CD4-positive, alpha-beta T cell treated with Interleukin-4 for 4 hours (primary cell): ENCODE results near the gene KRI1.

Experiments used
- DNase-seq: peaks from one replicate; pipeline ENCODE4 v3.0.0-alpha.2; 2020

KRI1 gene

DNA sequence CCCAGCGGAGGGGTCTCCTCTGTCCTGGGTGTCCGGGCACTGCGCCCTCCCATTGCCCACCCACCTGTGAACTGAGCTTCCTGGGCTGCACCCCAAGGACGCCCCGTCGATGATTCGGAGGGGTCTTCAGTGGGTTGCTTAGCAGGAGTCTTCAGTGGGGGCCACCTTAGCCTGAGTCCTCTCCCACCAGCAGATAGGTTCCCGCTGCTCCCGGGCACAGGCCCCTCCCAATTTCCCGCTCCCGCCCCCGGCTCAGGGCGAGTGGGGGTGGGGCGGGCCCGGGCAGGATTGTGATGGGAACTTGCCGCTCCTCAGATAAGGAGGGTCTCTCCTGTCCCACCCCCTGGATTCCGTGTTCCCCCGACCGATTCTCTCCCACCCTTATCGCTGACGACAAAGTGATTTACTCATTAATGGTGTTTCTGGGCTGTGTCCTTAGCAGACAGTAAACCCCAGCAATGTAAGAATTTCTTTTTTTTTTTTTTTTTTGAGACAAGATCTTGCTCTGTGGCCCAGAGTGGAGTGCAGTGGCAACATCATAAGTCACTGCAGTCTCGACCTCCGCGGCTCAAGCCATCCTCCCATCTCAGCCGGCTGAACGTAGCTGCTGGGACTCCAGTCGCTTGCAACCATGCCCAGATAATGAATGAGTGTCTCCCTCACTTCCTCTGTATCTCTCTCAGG lies 47.9 kb downstream of the KRI1 start:
- peak; percentile 41 for DNase-seq

DNA sequence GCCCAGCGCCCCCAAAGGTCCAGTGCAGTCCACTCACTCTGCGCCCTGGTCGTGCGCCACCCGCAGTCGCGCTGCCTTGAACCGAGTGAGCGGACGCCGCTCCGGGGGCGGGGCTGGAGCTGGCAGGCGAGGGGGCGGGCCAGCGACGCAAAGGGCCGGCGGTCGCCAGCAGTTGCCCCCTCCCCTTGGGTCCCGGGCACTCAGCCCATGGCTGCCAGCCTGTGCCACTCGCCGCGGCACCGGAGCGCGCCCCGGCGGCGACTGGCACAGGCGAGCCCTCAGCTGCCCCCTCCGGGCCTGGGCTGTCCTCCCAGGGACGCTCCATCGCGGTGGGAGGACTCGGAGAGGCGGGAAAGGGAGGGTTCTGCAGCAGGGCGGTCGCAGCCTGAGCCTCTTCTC lies 48.5 kb downstream of the KRI1 start, which contains the start of gene S1PR5:
S1PR5 (minus strand) TSS at position 87 of the 399 bp plus-strand sequence. CDS start 2,436 bp downstream, outside the sequence.
- DNase-seq, result no peak

DNA sequence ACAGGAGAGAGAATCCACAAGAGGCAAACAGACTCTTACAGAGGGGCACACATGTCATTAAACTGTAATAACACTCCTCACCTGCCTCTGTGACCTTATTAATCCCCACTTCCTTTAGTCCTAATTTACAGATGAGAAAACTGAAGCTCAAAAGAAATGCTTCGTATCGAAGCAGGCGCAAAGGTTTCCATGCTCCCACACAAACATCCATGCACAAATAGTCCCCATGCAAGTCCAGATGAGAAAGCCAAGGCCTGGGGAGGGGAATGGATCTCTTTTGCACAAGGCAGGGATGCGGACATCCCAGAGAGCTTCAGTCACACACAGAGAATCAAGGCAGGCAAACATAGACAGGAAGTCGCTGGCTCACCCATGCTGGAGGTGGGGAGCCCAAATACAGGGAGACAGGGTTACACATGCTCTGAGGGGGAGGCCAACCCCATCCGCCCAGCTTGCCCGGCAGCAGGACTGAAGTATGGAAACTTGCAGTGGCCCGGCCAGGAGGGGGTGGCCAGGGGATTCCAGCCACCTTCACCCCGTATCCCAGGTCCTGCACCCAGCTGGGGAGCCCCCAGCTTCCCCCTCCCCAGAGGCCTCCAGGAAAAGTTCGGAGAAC lies 49.0 kb downstream of the KRI1 start:
- DNase-seq, result no peak

DNA sequence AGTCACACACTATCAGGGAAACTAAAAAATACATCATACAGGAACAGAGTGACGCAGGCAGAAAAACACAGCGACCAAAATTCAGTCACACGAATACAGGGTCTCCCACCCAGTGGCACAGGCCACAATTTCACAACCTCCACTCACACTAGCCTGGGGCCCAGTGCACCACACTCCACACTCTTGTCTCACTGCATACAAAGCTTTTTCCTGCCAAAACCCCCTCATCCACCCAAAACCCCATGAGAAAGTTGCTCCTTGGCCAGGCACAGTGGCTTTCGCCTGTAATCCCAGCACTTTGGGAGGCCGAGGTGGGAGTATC lies 49.8 kb downstream of the KRI1 start:
- peak; percentile 66 for DNase-seq

DNA sequence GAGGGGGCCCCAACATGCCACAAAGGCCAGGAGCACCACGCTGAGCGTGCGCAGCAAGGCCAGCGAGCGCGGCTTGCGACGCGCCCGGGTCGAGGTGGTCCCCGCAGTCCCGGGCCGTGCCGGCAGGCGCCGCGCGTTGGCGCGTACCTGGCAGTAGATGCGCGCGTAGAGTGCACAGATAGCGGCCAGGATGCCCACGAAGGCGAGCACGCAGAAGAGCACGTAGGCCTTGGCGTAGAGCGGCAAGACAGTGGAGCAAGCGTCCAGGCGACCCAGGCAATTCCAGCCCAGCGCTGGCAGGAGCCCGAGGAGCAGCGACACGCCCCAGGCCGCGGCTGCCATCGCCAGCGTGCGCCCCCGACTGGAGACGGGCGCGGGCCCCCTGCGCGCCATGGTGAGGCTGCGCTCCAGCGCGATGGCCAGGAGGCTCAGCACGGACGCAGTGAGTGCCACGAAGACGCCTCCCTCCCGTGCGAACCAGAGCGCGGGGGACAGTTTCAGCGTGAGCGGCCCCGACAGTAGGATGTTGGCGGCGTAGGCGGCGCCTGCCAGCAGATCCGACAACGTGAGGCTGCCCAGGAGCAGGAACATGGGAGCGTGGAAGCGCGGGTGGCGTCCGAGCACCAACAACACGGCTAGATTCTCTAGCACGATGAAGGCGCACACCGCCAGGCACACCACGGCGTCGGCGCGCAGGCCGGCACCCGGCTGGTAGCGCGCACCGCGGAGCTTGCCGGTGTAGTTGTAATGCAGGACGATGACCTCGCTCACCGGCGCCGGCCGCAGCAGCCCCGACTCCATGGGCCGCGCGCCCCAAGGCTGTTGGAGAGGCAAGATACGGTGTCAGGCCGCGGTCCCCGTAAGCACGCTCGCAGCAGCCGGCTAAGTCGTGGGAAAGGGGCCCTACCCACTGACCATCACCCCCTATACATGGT lies 51.3 kb downstream of the KRI1 start:
- no peak for DNase-seq

DNA sequence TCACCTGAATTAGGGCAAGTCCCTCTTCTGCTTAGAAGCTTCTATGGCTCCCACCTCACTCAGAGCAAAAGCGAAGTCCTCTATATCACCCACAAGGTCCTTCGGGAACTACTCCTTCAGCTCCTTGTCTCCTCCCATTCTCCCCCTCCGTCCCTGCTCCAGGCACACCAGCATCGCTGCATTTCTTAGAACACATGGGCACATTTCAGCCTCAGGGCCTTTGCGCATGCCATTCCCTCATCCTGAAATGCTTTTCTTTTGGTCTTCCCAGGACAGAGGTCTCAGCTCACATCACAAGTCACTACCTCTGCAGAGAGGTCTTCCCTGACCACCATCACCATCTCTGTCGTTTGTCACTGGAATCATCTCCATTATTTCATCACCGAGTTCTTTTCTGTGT lies 52.6 kb downstream of the KRI1 start:
- no peak for DNase-seq

DNA sequence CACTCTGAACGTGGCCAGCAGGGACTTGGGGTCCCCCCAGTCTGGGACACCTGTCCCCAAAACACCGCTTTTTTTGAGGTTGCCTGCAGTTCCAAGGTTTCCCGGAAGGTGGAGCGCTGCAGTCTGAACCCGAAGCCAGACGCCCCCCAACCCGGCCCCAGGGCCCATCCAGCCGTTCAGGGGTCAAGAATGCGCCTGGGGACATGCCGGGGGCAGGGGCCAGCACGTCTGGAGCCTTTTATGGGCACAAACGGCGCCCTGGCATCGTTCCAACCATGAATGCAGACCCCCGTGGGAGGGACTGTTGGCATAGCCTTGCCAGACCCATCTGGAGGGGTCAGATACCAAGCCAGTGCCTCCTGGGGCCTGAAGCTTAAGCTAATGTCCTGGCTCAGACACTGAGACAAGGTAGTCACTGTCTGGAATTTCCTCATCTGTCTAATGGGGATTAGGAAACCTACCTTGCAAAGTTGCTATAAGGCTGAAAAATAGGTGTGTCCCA lies 55.5 kb downstream of the KRI1 start:
- peak; percentile 49 for DNase-seq

DNA sequence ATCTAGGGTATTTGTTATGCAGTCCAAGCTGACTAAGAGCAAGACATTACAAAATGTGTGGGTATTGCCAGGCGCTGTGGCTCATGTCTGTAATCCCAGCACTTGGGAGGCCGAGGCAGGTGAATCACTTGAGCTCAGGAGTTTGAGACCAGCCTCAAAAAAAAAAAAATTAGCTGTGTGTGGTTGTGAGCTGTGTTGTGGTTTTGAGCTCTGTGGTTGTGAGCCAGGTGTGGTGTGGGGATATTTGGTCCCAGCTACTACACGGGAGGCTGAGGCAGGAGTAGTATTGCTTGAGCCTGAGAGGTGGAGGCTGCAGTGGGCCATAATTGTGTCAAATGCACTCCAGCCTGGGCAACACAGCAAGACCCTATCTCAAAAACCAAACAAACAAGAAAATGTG lies 57.1 kb downstream of the KRI1 start:
- DNase-seq, result peak; percentile 45

DNA sequence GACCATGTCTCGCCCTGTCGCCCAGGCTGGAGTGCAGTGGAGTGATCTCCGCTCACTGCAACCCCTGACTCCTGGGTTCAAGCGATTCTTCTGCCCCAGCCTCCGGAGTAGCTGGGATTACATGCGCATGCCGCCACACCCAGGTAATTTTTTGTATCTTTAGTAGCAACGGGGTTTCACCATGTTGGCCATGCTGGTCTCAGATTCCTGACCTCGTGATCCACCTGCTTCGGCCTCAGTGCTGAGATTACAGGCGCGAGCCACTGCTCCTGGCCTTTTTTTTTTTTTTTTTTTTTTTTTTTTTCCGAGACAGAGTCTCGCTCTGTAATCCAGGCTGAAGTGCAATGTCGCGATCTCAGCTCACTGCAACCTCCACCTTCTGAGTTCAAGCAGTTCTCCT lies 57.8 kb downstream of the KRI1 start:
- no peak for DNase-seq

DNA sequence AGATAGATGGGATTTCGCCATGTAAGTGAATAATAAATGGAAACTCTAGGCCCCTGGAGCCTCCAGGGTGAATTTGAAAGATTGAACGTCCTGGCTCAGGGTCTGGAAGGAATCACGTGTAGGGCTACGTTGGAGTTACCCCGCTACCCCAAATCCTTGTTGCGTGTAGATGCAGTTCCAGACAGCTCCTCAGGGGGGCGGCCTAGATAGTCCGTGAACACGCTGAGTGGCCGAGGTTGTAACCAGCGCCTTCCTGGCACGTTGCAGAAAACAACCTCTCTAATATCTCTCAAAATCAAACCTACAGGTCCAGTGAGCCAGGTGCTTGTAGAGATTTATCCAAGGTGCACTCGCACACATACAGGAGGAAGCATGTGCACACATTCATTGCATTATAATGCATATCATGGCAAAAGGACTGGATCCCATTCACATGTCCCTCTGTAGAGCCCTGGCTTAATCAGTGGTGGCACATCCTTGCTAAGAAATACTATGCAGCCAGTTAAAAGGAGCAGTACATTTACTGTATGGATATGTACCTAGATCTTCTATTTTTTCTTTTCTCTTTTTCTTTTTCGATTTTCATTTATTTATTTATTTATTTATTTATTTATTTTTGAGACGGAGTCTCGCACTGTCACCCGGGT lies 60.1 kb downstream of the KRI1 start:
- DNase-seq, result peak; percentile 80
